GM19463 (cell line): ENCODE results near the gene RPS6KL1.

Experiments
- ATAC-seq: cut with Tn5 transposase; IDR thresholded peaks from one replicate; pipeline ENCODE4 v1.9.1; 2021; ENCODE audit warnings: mild to moderate bottlenecking, moderate library complexity; ENCODE audit not compliant: unreplicated experiment

RPS6KL1 gene

GRCh38 chr14:74952180-74952665, 29.2 kb upstream of the RPS6KL1 start:
- ATAC-seq: no peak

- no peak for ATAC-seq
These were observed 28.6 kb upstream of the RPS6KL1 start for GRCh38 chr14:74951443-74952179.

- no peak for ATAC-seq
These were observed 27.9 kb upstream of the RPS6KL1 start for GRCh38 chr14:74950795-74951442.

GRCh38 chr14:74949859-74950573, 27.0 kb upstream of the RPS6KL1 start:
- ATAC-seq: no peak

- ATAC-seq: no peak
These were observed 26.1 kb upstream of the RPS6KL1 start for GRCh38 chr14:74949191-74949601.

GRCh38 chr14:74948228-74949175, 25.4 kb upstream of the RPS6KL1 start:
- no peak for ATAC-seq

GRCh38 chr14:74947353-74948227, 24.5 kb upstream of the RPS6KL1 start:
- ATAC-seq: no peak

- ATAC-seq: no peak
These were observed 23.7 kb upstream of the RPS6KL1 start for GRCh38 chr14:74946659-74947281.

GRCh38 chr14:74945852-74946658, 23.0 kb upstream of the RPS6KL1 start:
- ATAC-seq: peak; percentile 35

- no peak for ATAC-seq
These were observed 22.3 kb upstream of the RPS6KL1 start for GRCh38 chr14:74945261-74945851.

- ATAC-seq: peak; percentile 36
These were observed 19.5 kb upstream of the RPS6KL1 start for GRCh38 chr14:74942608-74943007.

- peak; percentile 15 for ATAC-seq
These were observed 19.1 kb upstream of the RPS6KL1 start for GRCh38 chr14:74942181-74942580.

- peak; percentile 60 for ATAC-seq
These were observed 18.6 kb upstream of the RPS6KL1 start for GRCh38 chr14:74941676-74942097.

- ATAC-seq: no peak
These were observed 18.0 kb upstream of the RPS6KL1 start for GRCh38 chr14:74940956-74941565.

GRCh38 chr14:74938531-74939495, 15.8 kb upstream of the RPS6KL1 start:
- ATAC-seq: no peak

- no peak for ATAC-seq
These were observed 14.1 kb upstream of the RPS6KL1 start for GRCh38 chr14:74937171-74937570.
